ENCODE measurements around the gene DAZAP2.

- TF ChIP-seq CTCF (IDR thresholded peaks at IDR 0.05) (no peak), POLR2A (IDR thresholded peaks at IDR 0.05) (no peak)
Observed at GRCh38 chr12:51247523-51248206, 9.0 kb downstream of the DAZAP2 start.

Data from right lobe of liver (tissue), 4 donors.